HepG2 (cell line): ENCODE measurements around the gene EPN2.

Experiments
- CTCF ChIP-seq: sonication (generic); formaldehyde crosslinking; IDR thresholded peaks from 2 replicates; pipeline ENCODE4 v1.5.0; 2020; ENCODE audit warnings: mild to moderate bottlenecking, missing genetic modification reagents, moderate library complexity
- GATA4 ChIP-seq: sonication (generic); IDR thresholded peaks from 2 replicates; pipeline ENCODE4 v1.6.1; 2016; ENCODE audit warnings: antibody characterized with exemption, low read depth, borderline replicate concordance
- MAFK ChIP-seq, 2 experiments: IDR thresholded peaks in 1 of 2; conservative IDR thresholded peaks in 1 of 2; 2 replicates each; pipeline ENCODE4 v1.6.1; 2011; ENCODE audit warnings: improper control_type of control experiment in 2 of 2, low read length in 2 of 2
- MAX ChIP-seq: IDR thresholded peaks from 2 replicates; pipeline ENCODE4 v1.6.1; 2012; ENCODE audit warnings: inconsistent platforms
- MED8 ChIP-seq: sonication (generic); formaldehyde crosslinking; IDR thresholded peaks from 2 replicates; pipeline ENCODE4 v1.8.1; 2023; ENCODE audit warnings: mild to moderate bottlenecking, missing genetic modification reagents; ENCODE audit not compliant: insufficient replicate concordance
- NFATC3 ChIP-seq: sonication (generic); formaldehyde crosslinking; IDR thresholded peaks from 2 replicates; pipeline ENCODE4 v1.5.1; 2020; ENCODE audit warnings: mild to moderate bottlenecking, missing genetic modification reagents
- POLR2A ChIP-seq, 2 experiments: IDR thresholded peaks; 2 replicates each; pipeline ENCODE4 v1.6.1; 2011; ENCODE audit warnings: low read depth in 2 of 2, low read length in 2 of 2, mild to moderate bottlenecking in 1 of 2, moderate library complexity in 1 of 2; ENCODE audit not compliant: insufficient read depth in 1 of 2
- POLR2AphosphoS5 ChIP-seq: IDR thresholded peaks from 2 replicates; pipeline ENCODE4 v1.6.1; 2012; ENCODE audit warnings: low read depth, low read length
- STAT6 ChIP-seq: sonication (generic); formaldehyde crosslinking; IDR thresholded peaks from 2 replicates; pipeline ENCODE4 v1.4.0; 2020; ENCODE audit warnings: missing genetic modification reagents, mild to moderate bottlenecking, borderline replicate concordance
- TCF7L2 ChIP-seq: IDR thresholded peaks from 2 replicates; pipeline ENCODE4 v1.6.1; 2011; ENCODE audit warnings: mild to moderate bottlenecking, low read depth, low read length, moderate library complexity
- TRIM24 ChIP-seq: sonication (generic); formaldehyde crosslinking; IDR thresholded peaks from 2 replicates; pipeline ENCODE4 v1.8.0; 2022; ENCODE audit warnings: mild to moderate bottlenecking, missing genetic modification reagents
- ZBTB39 ChIP-seq: sonication (generic); formaldehyde crosslinking; IDR thresholded peaks from 2 replicates; pipeline ENCODE4 v1.5.0; 2020; ENCODE audit warnings: missing genetic modification reagents
- ZNF121 ChIP-seq: sonication (generic); formaldehyde crosslinking; IDR thresholded peaks from 2 replicates; pipeline ENCODE4 v1.5.0; 2020; ENCODE audit warnings: mild to moderate bottlenecking, missing genetic modification reagents
- ZNF234 ChIP-seq: sonication (generic); formaldehyde crosslinking; conservative IDR thresholded peaks from 2 replicates; pipeline ENCODE4 v1.5.1; 2020; ENCODE audit warnings: mild to moderate bottlenecking, missing genetic modification reagents

- TF ChIP-seq ZBTB39 (CRISPR knock-in tag) = no peak
- no peak for TF ChIP-seq GATA4
- TF ChIP-seq MAFK (conservative IDR thresholded peaks at IDR 0.05 in 1 of 2, IDR thresholded peaks at IDR 0.05 in 1 of 2; ENCODE audit: low read length in 2 of 2) = no peak
- TF ChIP-seq MED8 (CRISPR knock-in tag) = peak; percentile 36
- TF ChIP-seq ZNF234 = no peak
- TF ChIP-seq POLR2AphosphoS5 = 0 out of 2 replicates have a peak, but pooled peaks have one; percentile 36
- TF ChIP-seq TRIM24 (CRISPR knock-in tag) = no peak
- TF ChIP-seq MAX = peak; percentile 79; the same call in 1 of the 2 replicates
- peak; percentile 96 for TF ChIP-seq CTCF (CRISPR knock-in tag)
- no peak; the same call in 1 of the 2 replicates for TF ChIP-seq ZNF121 (CRISPR knock-in tag)
- TF ChIP-seq STAT6 (CRISPR knock-in tag) = no peak
- peak; percentile 63 to 68 for TF ChIP-seq POLR2A (IDR thresholded peaks at IDR 0.05; ENCODE audit: insufficient read depth in 1 of 2, low read depth in 2 of 2, low read length in 2 of 2)
- TF ChIP-seq NFATC3 = no peak
- no peak for TF ChIP-seq TCF7L2
Measured at GRCh38 chr17:19338031-19338990, 101.1 kb downstream of the EPN2 start.
